ENCODE measurements around the gene GYS1. TPM values are rescaled to one million over a fixed set of nuclear protein-coding genes. Genes with fewer than 3 reads are reported as not detected.
A peak's percentile ranks its signal among the peaks of the same experiment; 100 is the strongest.
"Not testable (repeated sequence)": the region's sequence is repeated elsewhere in the genome, so short reads cannot be mapped to it uniquely, and the experiment has no call there.

GYS1 gene
- total RNA-seq, 6 experiments from 2014 or later = 4.7 to 12.5 (median 8.9) TPM

DNA sequence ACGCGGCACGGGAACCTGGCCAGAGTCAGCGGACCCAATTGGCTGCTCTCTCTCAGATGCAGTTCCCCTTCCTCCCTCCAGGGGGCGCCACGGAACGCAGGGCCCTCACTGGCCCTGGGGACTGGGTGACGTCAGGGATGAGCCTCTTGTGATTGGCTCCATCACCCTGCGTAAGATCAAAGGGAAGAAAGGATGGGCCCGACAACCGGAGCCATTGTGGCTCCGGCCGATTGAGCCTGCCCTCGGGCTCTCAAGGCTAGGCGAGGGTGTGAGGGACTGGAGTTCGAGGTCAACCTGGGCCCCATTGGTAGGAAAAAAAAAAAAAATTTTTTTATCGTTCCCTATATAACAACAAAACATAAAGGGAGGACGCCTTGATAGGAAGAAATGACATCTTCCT, 43.7 kb upstream of the GYS1 start, which contains the start of gene CGB1:
TSS of gene CGB1 (minus strand) at position 81 of the 400 bp plus-strand sequence. CDS start 184 bp downstream, outside the sequence.
- WGBS (ENCODE audit: insufficient coverage, low coverage, low lambda C conversion rate, missing lambda C conversion rate) = 79% methylated on average over 9 of the region's 18 CpGs

DNA sequence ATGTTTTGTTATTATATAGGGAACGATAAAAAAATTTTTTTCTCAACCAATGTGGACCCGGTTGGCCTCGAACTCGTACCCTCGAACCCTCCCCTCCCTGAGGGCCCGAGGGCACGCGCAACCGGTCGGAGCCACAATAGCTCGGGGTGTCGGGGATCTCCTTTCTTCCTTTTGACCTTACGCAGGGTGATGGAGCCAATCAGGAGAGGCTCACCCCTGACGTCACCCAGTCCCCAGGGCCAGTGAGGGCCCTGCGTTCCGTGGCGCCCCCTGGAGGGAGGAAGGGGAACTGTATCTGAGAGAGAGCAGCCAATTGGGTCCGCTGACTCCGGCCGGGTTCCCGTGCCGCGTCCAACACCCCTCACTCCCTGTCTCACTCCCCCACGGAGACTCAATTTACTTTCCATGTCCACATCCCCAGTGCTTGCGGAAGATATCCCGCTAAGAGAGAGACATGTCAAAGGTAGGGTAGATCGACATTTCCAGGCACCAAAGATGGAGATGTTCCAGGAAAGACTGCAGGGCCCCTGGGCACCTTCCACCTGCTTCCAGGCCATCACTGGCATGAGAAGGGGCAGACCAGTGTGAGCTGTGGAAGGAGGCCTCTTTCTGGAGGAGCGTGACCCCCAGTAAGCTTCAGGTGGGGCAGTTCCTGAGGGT, 38.7 kb upstream of the GYS1 start, which contains the start of gene CGB2:
TSS of gene CGB2 (plus strand) at position 249 of the 660 bp plus-strand sequence. CDS start at position 455, 206 bp downstream.
- H3K36me3 ChIP-seq; H3K4me1 ChIP-seq; H3K4me3 ChIP-seq; H3K27ac ChIP-seq; DNase-seq; ATAC-seq; intact Hi-C loops (cut with DNase I); H3K9me3 ChIP-seq; H3K27me3 ChIP-seq: not testable (repeated sequence)
- WGBS (ENCODE audit: insufficient coverage, low coverage, low lambda C conversion rate, missing lambda C conversion rate) = 16% methylated on average over 13 of the region's 28 CpGs
- TF ChIP-seq, protein P1, sequence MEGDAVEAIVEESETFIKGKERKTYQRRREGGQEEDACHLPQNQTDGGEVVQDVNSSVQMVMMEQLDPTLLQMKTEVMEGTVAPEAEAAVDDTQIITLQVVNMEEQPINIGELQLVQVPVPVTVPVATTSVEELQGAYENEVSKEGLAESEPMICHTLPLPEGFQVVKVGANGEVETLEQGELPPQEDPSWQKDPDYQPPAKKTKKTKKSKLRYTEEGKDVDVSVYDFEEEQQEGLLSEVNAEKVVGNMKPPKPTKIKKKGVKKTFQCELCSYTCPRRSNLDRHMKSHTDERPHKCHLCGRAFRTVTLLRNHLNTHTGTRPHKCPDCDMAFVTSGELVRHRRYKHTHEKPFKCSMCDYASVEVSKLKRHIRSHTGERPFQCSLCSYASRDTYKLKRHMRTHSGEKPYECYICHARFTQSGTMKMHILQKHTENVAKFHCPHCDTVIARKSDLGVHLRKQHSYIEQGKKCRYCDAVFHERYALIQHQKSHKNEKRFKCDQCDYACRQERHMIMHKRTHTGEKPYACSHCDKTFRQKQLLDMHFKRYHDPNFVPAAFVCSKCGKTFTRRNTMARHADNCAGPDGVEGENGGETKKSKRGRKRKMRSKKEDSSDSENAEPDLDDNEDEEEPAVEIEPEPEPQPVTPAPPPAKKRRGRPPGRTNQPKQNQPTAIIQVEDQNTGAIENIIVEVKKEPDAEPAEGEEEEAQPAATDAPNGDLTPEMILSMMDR (IDR thresholded peaks at IDR 0.05) = peak in 2 of 4 donors; percentile 9 to 22

More for the DNA sequence above, 43.7 kb upstream of the GYS1 start, which contains the start of gene CGB1:
- ATAC-seq; H3K4me1 ChIP-seq; intact Hi-C loops (cut with DNase I); H3K27me3 ChIP-seq; H3K27ac ChIP-seq; DNase-seq; H3K36me3 ChIP-seq; H3K4me3 ChIP-seq; H3K9me3 ChIP-seq: not testable (repeated sequence)
- TF ChIP-seq, protein P1 (IDR thresholded peaks at IDR 0.05) = peak; percentile 12 to 25 (median 22)

DNA sequence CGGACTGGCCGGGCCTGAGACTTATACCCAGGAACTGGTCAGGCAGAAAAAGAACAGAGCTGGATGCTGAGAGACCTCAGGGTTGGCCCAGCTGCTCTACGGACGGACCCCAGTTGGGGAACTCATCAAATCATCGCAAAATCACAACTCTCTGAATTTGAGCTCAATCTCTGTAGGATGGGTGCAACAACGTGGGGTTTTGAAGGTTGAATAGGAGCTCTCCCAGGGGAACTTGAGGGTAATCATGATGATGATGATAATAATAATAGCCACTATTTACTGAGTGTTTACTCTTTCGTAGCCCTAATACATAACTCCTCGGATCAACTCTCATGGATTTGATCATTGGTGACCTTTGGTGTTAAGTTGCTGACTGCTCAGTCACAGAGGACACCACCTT, 37.2 kb upstream of the GYS1 start:
- WGBS (ENCODE audit: insufficient coverage, low coverage, low lambda C conversion rate, missing lambda C conversion rate) = 83% methylated on average over 5 of the region's 8 CpGs
- H3K36me3 ChIP-seq; H3K27ac ChIP-seq; H3K4me3 ChIP-seq; H3K27me3 ChIP-seq; intact Hi-C loops (cut with DNase I); ATAC-seq; H3K9me3 ChIP-seq; DNase-seq; H3K4me1 ChIP-seq: not testable (repeated sequence)

DNA sequence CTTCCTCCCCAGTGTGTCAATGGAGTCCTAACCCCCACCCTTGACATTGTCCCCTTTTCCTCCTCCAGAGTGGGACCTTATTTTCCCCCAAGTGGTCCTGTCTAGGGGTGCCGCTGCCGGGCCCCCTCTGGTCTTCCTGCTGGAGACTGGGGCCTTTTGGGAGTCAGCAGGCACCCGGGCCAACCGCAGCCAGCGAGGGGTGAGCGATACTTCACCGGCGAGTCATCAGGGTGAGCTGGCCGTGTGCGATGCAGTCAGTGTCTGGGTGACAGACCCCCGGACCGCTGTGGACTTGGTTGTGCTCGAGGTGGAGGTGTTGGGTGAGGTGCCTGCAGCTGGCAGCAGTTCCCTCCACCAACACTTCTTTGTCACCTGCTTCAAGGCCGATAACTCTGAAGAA, 36.6 kb upstream of the GYS1 start:
- H3K27me3 ChIP-seq; H3K4me1 ChIP-seq; DNase-seq; ATAC-seq; H3K36me3 ChIP-seq; intact Hi-C loops (cut with DNase I); H3K4me3 ChIP-seq; H3K9me3 ChIP-seq; H3K27ac ChIP-seq: not testable (repeated sequence)
- WGBS (ENCODE audit: insufficient coverage, low coverage, low lambda C conversion rate, missing lambda C conversion rate) = 80% methylated on average over 2 of the region's 14 CpGs

DNA sequence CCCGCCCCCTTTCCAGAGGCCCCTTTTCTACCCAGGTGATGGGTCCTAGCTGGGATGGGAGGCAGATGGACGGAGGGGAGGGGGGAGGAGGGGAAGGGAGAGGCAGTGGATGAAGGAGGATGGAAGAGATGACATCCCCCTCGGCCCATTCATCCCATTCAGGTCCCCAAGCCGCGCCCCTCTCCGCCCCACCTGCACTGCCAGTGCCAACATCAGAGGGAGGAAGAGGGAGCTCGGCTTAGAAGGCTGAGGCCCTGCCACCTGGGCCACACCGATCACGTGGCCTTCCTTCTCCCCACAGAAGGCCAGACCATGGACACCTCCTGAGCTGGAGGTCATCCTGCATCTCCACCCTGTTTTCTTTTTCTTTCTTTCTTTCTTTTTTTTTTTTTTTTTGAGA, 35.6 kb upstream of the GYS1 start:
- ATAC-seq; intact Hi-C loops (cut with DNase I); H3K4me1 ChIP-seq; H3K27me3 ChIP-seq; H3K36me3 ChIP-seq; H3K9me3 ChIP-seq; H3K27ac ChIP-seq; DNase-seq; H3K4me3 ChIP-seq: not testable (repeated sequence)
- 69% methylated on average over 3 of the region's 9 CpGs for WGBS (ENCODE audit: insufficient coverage, low coverage, low lambda C conversion rate, missing lambda C conversion rate)

DNA sequence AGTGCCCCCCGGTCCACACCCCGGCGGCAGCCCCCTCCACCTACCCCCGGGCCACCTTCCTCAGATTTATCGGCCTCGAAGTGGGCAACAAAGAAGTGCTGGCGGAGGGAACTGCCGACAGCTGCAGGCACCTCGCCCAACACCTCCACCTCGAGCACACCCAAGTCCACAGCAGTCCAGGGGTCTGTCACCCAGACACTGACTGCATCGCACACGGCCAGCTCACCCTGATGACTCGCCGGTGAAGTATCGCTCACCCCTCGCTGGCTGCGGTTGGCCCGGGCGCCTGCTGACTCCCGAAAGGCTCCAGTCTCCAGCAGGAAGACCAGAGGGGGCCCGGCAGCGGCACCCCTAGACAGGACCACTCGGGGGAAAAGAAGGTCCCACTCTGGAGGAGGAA, 32.5 kb upstream of the GYS1 start:
- intact Hi-C loops (cut with DNase I); H3K9me3 ChIP-seq; H3K27ac ChIP-seq; ATAC-seq; H3K36me3 ChIP-seq; DNase-seq; H3K4me3 ChIP-seq; H3K4me1 ChIP-seq; H3K27me3 ChIP-seq: not testable (repeated sequence)
- WGBS (ENCODE audit: insufficient coverage, low coverage, low lambda C conversion rate, missing lambda C conversion rate) = 74% methylated on average over 11 of the region's 23 CpGs

DNA sequence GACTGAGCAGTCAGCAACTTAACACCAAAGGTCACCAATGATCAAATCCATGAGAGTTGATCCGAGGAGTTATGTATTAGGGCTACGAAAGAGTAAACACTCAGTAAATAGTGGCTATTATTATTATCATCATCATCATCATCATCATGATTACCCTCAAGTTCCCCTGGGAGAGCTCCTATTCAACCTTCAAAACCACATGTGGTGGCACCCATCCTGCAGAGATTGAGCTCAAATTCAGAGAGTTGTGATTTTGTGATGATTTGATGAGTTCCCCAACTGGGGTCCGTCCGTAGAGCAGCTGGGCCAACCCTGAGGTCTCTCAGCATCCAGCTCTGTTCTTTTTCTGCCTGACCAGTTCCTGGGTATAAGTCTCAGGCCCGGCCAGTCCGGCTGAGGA, 32.0 kb upstream of the GYS1 start:
- H3K27me3 ChIP-seq; ATAC-seq; intact Hi-C loops (cut with DNase I); DNase-seq; H3K4me3 ChIP-seq; H3K9me3 ChIP-seq; H3K36me3 ChIP-seq; H3K4me1 ChIP-seq; H3K27ac ChIP-seq: not testable (repeated sequence)
- WGBS (ENCODE audit: insufficient coverage, low coverage, low lambda C conversion rate, missing lambda C conversion rate) = no CpG with 5 or more reads among the region's 6 CpGs

DNA sequence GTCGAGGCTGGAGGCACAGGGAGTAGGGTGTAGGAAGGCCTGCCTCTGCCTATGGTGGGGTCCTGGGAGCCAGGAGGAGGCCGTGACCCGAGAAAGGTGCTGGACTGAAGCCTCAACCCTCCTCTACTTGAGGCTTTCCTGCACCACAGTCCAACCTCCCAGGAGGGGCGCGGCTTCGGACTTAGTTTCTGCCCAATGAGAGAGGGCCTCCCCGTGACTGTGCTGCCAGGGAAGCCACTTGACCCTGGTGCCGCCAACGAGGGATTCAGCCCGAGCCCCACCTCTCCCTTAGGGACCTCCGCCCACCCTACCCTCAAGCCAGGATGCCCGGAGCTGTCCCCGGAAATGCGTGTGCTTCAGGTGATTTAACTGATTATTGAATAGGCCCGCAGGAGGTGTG, 31.1 kb upstream of the GYS1 start, which contains the start of gene CGB3:
TSS of gene CGB3 (minus strand) at position 101 of the 400 bp plus-strand sequence. CDS start 362 bp downstream, outside the sequence.
- H3K4me1 ChIP-seq; H3K4me3 ChIP-seq; ATAC-seq; H3K9me3 ChIP-seq; DNase-seq; intact Hi-C loops (cut with DNase I); H3K27ac ChIP-seq; H3K27me3 ChIP-seq; H3K36me3 ChIP-seq: not testable (repeated sequence)
- no CpG with 5 or more reads among the region's 15 CpGs for WGBS (ENCODE audit: insufficient coverage, low coverage, low lambda C conversion rate, missing lambda C conversion rate)
